Measurements from ENCODE around the gene BCLAF3. TPM values are rescaled to one million over a fixed set of nuclear protein-coding genes. Genes with fewer than 3 reads are reported as not detected.

Gene BCLAF3
- total RNA-seq, 1 experiment from 2014 or later = 6.0 TPM

DNA sequence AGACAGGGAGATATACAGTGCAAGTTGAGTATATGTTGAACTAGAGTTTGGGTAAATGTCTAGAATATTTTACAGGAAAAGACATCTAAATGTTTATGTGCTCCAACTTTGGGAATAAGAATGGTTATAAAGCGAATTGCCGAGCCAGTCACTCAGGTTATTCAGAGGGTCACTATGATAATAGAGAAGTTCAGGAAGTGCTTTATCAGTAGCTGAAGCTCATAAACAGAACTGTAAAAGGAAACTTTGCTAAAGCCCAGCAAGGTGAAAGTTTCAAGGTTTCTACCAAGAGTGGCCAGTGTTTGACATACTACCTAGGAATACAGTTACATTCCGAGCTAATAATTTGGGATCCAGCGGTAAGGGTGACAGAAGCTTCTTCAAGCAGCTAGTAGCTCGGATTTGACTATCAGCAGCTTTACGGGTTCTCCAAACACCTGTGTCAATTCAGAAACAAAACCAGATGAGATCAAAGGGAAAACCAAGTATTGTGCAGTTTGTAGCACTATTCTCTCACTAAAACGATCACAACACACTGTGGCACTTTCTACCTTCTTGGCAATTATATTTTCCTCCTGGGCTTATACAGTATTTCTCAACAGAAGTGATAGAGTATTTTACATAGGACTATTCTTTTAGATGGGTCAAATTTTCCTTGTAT, 17.2 kb upstream of the BCLAF3 start:
- DNase-seq (ENCODE audit: low read depth, low spot score) (no peak), ATAC-seq (no peak)
- Histone ChIP-seq H3K4me3 (ENCODE audit: low read depth in 2 of 2, low read length in 2 of 2) (no peak overlapping the region), H3K27me3 (ENCODE audit: control insufficient read depth, insufficient read depth, low read length) (no peaks in the 10 kb centered on the region), H3K9me3 (ENCODE audit: control insufficient read depth, insufficient read depth, low read depth, low read length) (no peaks in the 10 kb centered on the region), H3K4me1 (ENCODE audit: control insufficient read depth, insufficient read depth, low read length) (no peaks in the 10 kb centered on the region), H3K36me3 (ENCODE audit: control insufficient read depth, insufficient read depth, low read length) (no peaks in the 10 kb centered on the region), H3K27ac (ENCODE audit: low read length) (no peak overlapping the region)
- intact Hi-C loops (cut with micrococcal nuclease; ENCODE audit: unreplicated experiment) = no loop called here
- no TSS peak for BruUV-seq (replicated peaks)
- ChIA-PET POLR2A (interaction anchor here (0.6 kb wide), 1 partner anchor 103 kb away, joined by 3 read pairs; no protein-coding TSS in a partner anchor), CTCF (no interaction called here)
- in situ Hi-C loops (cut with HindIII; ENCODE audit: low pct_unique_long_range_greater_than_20kb, low sequenced_read_pairs) = no loop called here
- TF ChIP-seq TCF7L2 (IDR thresholded peaks at IDR 0.05; ENCODE audit: low read depth, low read length) (no peak), POLR2AphosphoS5 (IDR thresholded peaks at IDR 0.05; ENCODE audit: low read depth, low read length) (no peak), SIN3A (IDR thresholded peaks at IDR 0.05; ENCODE audit: borderline replicate concordance, insufficient read depth, low read depth, low read length) (no peak)
- TF ChIP-seq, protein P1, sequence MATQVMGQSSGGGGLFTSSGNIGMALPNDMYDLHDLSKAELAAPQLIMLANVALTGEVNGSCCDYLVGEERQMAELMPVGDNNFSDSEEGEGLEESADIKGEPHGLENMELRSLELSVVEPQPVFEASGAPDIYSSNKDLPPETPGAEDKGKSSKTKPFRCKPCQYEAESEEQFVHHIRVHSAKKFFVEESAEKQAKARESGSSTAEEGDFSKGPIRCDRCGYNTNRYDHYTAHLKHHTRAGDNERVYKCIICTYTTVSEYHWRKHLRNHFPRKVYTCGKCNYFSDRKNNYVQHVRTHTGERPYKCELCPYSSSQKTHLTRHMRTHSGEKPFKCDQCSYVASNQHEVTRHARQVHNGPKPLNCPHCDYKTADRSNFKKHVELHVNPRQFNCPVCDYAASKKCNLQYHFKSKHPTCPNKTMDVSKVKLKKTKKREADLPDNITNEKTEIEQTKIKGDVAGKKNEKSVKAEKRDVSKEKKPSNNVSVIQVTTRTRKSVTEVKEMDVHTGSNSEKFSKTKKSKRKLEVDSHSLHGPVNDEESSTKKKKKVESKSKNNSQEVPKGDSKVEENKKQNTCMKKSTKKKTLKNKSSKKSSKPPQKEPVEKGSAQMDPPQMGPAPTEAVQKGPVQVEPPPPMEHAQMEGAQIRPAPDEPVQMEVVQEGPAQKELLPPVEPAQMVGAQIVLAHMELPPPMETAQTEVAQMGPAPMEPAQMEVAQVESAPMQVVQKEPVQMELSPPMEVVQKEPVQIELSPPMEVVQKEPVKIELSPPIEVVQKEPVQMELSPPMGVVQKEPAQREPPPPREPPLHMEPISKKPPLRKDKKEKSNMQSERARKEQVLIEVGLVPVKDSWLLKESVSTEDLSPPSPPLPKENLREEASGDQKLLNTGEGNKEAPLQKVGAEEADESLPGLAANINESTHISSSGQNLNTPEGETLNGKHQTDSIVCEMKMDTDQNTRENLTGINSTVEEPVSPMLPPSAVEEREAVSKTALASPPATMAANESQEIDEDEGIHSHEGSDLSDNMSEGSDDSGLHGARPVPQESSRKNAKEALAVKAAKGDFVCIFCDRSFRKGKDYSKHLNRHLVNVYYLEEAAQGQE (IDR thresholded peaks at IDR 0.05; ENCODE audit: insufficient read depth in 1 of 2, low read depth in 2 of 2, low read length in 1 of 2) = no peak
- TF ChIP-seq, protein P2, sequence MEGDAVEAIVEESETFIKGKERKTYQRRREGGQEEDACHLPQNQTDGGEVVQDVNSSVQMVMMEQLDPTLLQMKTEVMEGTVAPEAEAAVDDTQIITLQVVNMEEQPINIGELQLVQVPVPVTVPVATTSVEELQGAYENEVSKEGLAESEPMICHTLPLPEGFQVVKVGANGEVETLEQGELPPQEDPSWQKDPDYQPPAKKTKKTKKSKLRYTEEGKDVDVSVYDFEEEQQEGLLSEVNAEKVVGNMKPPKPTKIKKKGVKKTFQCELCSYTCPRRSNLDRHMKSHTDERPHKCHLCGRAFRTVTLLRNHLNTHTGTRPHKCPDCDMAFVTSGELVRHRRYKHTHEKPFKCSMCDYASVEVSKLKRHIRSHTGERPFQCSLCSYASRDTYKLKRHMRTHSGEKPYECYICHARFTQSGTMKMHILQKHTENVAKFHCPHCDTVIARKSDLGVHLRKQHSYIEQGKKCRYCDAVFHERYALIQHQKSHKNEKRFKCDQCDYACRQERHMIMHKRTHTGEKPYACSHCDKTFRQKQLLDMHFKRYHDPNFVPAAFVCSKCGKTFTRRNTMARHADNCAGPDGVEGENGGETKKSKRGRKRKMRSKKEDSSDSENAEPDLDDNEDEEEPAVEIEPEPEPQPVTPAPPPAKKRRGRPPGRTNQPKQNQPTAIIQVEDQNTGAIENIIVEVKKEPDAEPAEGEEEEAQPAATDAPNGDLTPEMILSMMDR (IDR thresholded peaks at IDR 0.05) = no peak

DNA sequence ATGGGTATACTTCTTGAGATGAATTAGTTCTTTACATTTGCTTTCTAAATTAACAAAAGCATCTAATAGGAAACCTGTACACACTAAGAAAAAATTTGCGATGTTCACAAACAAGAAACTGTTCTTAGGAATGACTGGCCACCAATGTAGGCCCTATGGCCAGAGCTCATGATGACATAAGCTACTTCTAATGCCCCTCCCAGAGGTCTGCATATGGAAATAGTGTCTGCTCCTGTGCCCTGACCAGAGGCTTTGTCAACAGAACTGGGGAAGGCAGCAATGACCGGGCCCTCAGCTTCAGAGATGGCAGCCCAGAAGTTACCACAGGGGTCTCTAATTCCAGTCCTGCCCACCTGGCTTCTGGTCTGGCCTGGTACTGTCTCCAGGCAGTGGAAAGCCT, 15.0 kb upstream of the BCLAF3 start:
- in situ Hi-C loops (cut with HindIII; ENCODE audit: low pct_unique_long_range_greater_than_20kb, low sequenced_read_pairs) = no loop called here
- DNase-seq (ENCODE audit: low read depth, low spot score) (no peak), ATAC-seq (no peak)
- TF ChIP-seq, protein P2 (IDR thresholded peaks at IDR 0.05) = no peak
- TF ChIP-seq SIN3A (IDR thresholded peaks at IDR 0.05; ENCODE audit: borderline replicate concordance, insufficient read depth, low read depth, low read length) = no peak
- no peak for TF ChIP-seq TCF7L2 (IDR thresholded peaks at IDR 0.05; ENCODE audit: low read depth, low read length)
- TF ChIP-seq, protein P1 (IDR thresholded peaks at IDR 0.05; ENCODE audit: insufficient read depth in 1 of 2, low read depth in 2 of 2, low read length in 1 of 2) = no peak
- TF ChIP-seq POLR2AphosphoS5 (IDR thresholded peaks at IDR 0.05; ENCODE audit: low read depth, low read length) = no peak
- no peak overlapping the region for H3K27ac ChIP-seq (ENCODE audit: low read length)
- H3K36me3 ChIP-seq (ENCODE audit: control insufficient read depth, insufficient read depth, low read length) = no peaks in the 10 kb centered on the region
- BruUV-seq (replicated peaks) = no TSS peak
- intact Hi-C loops (cut with micrococcal nuclease; ENCODE audit: unreplicated experiment) = no loop called here
- no peaks in the 10 kb centered on the region for H3K4me1 ChIP-seq (ENCODE audit: control insufficient read depth, insufficient read depth, low read length)
- no peak overlapping the region for H3K4me3 ChIP-seq (ENCODE audit: low read depth in 2 of 2, low read length in 2 of 2)
- ChIA-PET POLR2A (no interaction called here), CTCF (no interaction called here)
- H3K27me3 ChIP-seq (ENCODE audit: control insufficient read depth, insufficient read depth, low read length) = no peaks in the 10 kb centered on the region
- H3K9me3 ChIP-seq (ENCODE audit: control insufficient read depth, insufficient read depth, low read depth, low read length) = no peaks in the 10 kb centered on the region
